ENCODE measurements around the gene OARD1. TPM values are rescaled to one million over a fixed set of nuclear protein-coding genes. Genes with fewer than 3 reads are reported as not detected.

OARD1 gene
- total and polyA plus RNA-seq, 2 experiments from 2014 or later = 31.2 to 46.4 TPM

- Histone ChIP-seq H3K27me3 (no peaks in the 10 kb centered on the region), H3K27ac (peak overlapping the region; percentile 44), H3K4me2 (peak overlapping the region; percentile 63), H3K36me3 (replicated peaks; ENCODE audit: insufficient read depth, low read depth) (no peaks in the 10 kb centered on the region), H3K9me2 (replicated peaks; ENCODE audit: insufficient read depth) (no peaks in the 10 kb centered on the region), H3K4me3 (no peak overlapping the region), H4K20me1 (ENCODE audit: insufficient read depth, poor library complexity, severe bottlenecking) (no peaks in the 10 kb centered on the region), H3K9me3 (ENCODE audit: low read depth) (no peaks in the 10 kb centered on the region), H3K79me2 (peaks cover 36% of the 10 kb centered on the region), H2AFZ (no peak overlapping the region), H3K4me1 (ENCODE audit: insufficient read depth) (peaks cover 37% of the 10 kb centered on the region)
- DNase-seq (ENCODE audit: low spot score) = no peak
- 84% methylated on average over 2 of the region's 2 CpGs for WGBS (ENCODE audit: low lambda C conversion rate, missing lambda C conversion rate)
- TF ChIP-seq EZH2 (IDR thresholded peaks at IDR 0.05; ENCODE audit: borderline replicate concordance) = no peak
- no peak for TF ChIP-seq EZH2phosphoT487 (IDR thresholded peaks at IDR 0.05; ENCODE audit: low read depth, severe bottlenecking, unreplicated experiment)
- TF ChIP-seq CTCF (IDR thresholded peaks at IDR 0.05; ENCODE audit: poor library complexity) = no peak
Measured at GRCh38 chr6:41036601-41037000, 35.6 kb downstream of the OARD1 start.

GRCh38 chr6:41036186-41036585 lies 36.0 kb downstream of the OARD1 start:
- H3K4me2 ChIP-seq = peak overlapping the region; percentile 63

GRCh38 chr6:41033776-41034175 lies 38.4 kb downstream of the OARD1 start:
- H3K4me2 ChIP-seq = no peak overlapping the region
- no peak overlapping the region for H2AFZ ChIP-seq
- H3K9me3 ChIP-seq (ENCODE audit: low read depth) = no peaks in the 10 kb centered on the region
- H3K9me2 ChIP-seq (replicated peaks; ENCODE audit: insufficient read depth) = no peaks in the 10 kb centered on the region
- no peaks in the 10 kb centered on the region for H4K20me1 ChIP-seq (ENCODE audit: insufficient read depth, poor library complexity, severe bottlenecking)
- H3K4me3 ChIP-seq = no peak overlapping the region
- no peak for DNase-seq (ENCODE audit: low spot score)
- H3K79me2 ChIP-seq = peaks cover 36% of the 10 kb centered on the region
- peaks cover 21% of the 10 kb centered on the region for H3K4me1 ChIP-seq (ENCODE audit: insufficient read depth)
- WGBS (ENCODE audit: low lambda C conversion rate, missing lambda C conversion rate) = 94% methylated on average over 13 of the region's 13 CpGs
- no peak overlapping the region for H3K27ac ChIP-seq
- no peaks in the 10 kb centered on the region for H3K27me3 ChIP-seq
- TF ChIP-seq CTCF (IDR thresholded peaks at IDR 0.05; ENCODE audit: poor library complexity) (no peak), EZH2phosphoT487 (IDR thresholded peaks at IDR 0.05; ENCODE audit: low read depth, severe bottlenecking, unreplicated experiment) (no peak), EZH2 (IDR thresholded peaks at IDR 0.05; ENCODE audit: borderline replicate concordance) (no peak)
- no peaks in the 10 kb centered on the region for H3K36me3 ChIP-seq (replicated peaks; ENCODE audit: insufficient read depth, low read depth)

More at GRCh38 chr6:41036186-41036585, 36.0 kb downstream of the OARD1 start:
- no peak overlapping the region for H3K4me3 ChIP-seq
- no peak overlapping the region for H2AFZ ChIP-seq
- TF ChIP-seq CTCF (IDR thresholded peaks at IDR 0.05; ENCODE audit: poor library complexity) = no peak
- TF ChIP-seq EZH2phosphoT487 (IDR thresholded peaks at IDR 0.05; ENCODE audit: low read depth, severe bottlenecking, unreplicated experiment) = no peak
- TF ChIP-seq EZH2 (IDR thresholded peaks at IDR 0.05; ENCODE audit: borderline replicate concordance) = no peak
- peak overlapping the region; percentile 44 for H3K27ac ChIP-seq
- no peaks in the 10 kb centered on the region for H3K9me2 ChIP-seq (replicated peaks; ENCODE audit: insufficient read depth)
- no peaks in the 10 kb centered on the region for H3K36me3 ChIP-seq (replicated peaks; ENCODE audit: insufficient read depth, low read depth)
- H3K79me2 ChIP-seq = peaks cover 36% of the 10 kb centered on the region
- WGBS (ENCODE audit: low lambda C conversion rate, missing lambda C conversion rate) = 58% methylated on average over 3 of the region's 3 CpGs
- DNase-seq (ENCODE audit: low spot score) = no peak
- H4K20me1 ChIP-seq (ENCODE audit: insufficient read depth, poor library complexity, severe bottlenecking) = no peaks in the 10 kb centered on the region
- no peaks in the 10 kb centered on the region for H3K9me3 ChIP-seq (ENCODE audit: low read depth)
- peaks cover 34% of the 10 kb centered on the region for H3K4me1 ChIP-seq (ENCODE audit: insufficient read depth)
- no peaks in the 10 kb centered on the region for H3K27me3 ChIP-seq

GRCh38 chr6:41032830-41033229 lies 39.3 kb downstream of the OARD1 start:
- Histone ChIP-seq H3K4me1 (ENCODE audit: insufficient read depth) (peaks cover 28% of the 10 kb centered on the region), H2AFZ (no peak overlapping the region)
- WGBS (ENCODE audit: low lambda C conversion rate, missing lambda C conversion rate) = 94% methylated on average over 15 of the region's 15 CpGs

More at GRCh38 chr6:41032830-41033229, 39.3 kb downstream of the OARD1 start:
- Histone ChIP-seq H3K36me3 (replicated peaks; ENCODE audit: insufficient read depth, low read depth) (no peaks in the 10 kb centered on the region), H3K4me2 (no peak overlapping the region), H3K27ac (no peak overlapping the region), H3K27me3 (no peaks in the 10 kb centered on the region), H3K9me3 (ENCODE audit: low read depth) (no peaks in the 10 kb centered on the region), H4K20me1 (ENCODE audit: insufficient read depth, poor library complexity, severe bottlenecking) (no peaks in the 10 kb centered on the region), H3K9me2 (replicated peaks; ENCODE audit: insufficient read depth) (no peaks in the 10 kb centered on the region), H3K79me2 (peaks cover 32% of the 10 kb centered on the region), H3K4me3 (no peak overlapping the region)
- no peak for DNase-seq (ENCODE audit: low spot score)
- no peak for TF ChIP-seq CTCF (IDR thresholded peaks at IDR 0.05; ENCODE audit: poor library complexity)
- TF ChIP-seq EZH2 (IDR thresholded peaks at IDR 0.05; ENCODE audit: borderline replicate concordance) = no peak
- TF ChIP-seq EZH2phosphoT487 (IDR thresholded peaks at IDR 0.05; ENCODE audit: low read depth, severe bottlenecking, unreplicated experiment) = no peak
